Measurements from ENCODE around the gene MMP7.

Gene MMP7

DNA sequence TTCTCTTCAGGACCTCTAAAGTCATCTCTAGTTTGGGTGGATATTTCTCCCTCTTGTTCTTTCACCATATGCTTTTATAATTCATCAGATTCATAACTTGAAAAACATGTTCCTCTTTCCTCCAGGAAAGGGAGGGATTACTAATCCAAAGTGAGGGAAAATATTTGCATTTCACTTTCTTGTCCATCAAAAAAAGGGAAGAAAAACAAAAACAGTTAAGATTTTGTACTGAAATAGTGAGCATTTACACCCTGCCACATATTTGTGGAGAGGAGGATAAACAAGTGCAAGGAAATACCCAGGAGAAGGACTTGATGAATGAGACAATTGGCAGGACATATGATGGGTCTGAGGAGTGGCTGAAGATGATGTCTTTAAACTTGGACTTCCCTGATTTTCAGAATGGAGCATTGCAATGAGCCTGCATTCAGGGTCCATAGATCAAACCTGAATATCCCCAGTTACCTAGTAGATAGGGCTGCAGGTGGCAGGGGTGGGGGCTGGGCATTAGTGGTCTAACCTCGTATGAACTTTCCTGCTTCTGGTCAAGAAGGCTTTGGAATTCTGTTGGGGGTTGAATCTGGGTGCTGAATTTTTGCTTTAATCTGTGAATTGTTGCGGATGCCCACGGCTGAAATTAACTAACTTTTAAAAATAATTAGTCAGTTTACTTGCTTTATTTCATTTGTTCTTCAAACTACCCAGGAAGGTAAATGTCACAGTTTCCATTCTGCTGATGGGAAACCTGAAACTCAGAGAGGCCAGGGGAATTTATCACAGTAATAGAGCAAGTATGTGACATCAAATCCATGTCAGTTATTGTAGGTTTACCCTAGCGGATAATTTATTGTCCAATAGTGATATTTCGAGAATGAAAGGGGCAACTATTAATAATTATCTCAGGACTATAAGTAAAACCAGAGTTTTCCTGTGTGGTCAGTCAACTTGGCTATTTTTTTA lies 41.1 kb downstream of the MMP7 start (continued):
- TF ChIP-seq, protein P1, sequence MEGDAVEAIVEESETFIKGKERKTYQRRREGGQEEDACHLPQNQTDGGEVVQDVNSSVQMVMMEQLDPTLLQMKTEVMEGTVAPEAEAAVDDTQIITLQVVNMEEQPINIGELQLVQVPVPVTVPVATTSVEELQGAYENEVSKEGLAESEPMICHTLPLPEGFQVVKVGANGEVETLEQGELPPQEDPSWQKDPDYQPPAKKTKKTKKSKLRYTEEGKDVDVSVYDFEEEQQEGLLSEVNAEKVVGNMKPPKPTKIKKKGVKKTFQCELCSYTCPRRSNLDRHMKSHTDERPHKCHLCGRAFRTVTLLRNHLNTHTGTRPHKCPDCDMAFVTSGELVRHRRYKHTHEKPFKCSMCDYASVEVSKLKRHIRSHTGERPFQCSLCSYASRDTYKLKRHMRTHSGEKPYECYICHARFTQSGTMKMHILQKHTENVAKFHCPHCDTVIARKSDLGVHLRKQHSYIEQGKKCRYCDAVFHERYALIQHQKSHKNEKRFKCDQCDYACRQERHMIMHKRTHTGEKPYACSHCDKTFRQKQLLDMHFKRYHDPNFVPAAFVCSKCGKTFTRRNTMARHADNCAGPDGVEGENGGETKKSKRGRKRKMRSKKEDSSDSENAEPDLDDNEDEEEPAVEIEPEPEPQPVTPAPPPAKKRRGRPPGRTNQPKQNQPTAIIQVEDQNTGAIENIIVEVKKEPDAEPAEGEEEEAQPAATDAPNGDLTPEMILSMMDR (tag by site-specific recombination; IDR thresholded peaks at IDR 0.05) = no peak
- TF ChIP-seq, protein P2, sequence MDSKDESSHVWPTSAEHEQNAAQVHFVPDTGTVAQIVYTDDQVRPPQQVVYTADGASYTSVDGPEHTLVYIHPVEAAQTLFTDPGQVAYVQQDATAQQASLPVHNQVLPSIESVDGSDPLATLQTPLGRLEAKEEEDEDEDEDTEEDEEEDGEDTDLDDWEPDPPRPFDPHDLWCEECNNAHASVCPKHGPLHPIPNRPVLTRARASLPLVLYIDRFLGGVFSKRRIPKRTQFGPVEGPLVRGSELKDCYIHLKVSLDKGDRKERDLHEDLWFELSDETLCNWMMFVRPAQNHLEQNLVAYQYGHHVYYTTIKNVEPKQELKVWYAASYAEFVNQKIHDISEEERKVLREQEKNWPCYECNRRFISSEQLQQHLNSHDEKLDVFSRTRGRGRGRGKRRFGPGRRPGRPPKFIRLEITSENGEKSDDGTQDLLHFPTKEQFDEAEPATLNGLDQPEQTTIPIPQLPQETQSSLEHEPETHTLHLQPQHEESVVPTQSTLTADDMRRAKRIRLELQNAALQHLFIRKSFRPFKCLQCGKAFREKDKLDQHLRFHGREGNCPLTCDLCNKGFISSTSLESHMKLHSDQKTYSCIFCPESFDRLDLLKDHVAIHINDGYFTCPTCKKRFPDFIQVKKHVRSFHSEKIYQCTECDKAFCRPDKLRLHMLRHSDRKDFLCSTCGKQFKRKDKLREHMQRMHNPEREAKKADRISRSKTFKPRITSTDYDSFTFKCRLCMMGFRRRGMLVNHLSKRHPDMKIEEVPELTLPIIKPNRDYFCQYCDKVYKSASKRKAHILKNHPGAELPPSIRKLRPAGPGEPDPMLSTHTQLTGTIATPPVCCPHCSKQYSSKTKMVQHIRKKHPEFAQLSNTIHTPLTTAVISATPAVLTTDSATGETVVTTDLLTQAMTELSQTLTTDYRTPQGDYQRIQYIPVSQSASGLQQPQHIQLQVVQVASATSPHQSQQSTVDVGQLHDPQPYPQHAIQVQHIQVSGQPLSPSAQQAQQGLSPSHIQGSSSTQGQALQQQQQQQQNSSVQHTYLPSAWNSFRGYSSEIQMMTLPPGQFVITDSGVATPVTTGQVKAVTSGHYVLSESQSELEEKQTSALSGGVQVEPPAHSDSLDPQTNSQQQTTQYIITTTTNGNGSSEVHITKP (tag by site-specific recombination; IDR thresholded peaks at IDR 0.05) = no peak
- no peak for TF ChIP-seq ZNF473 (tag by site-specific recombination; IDR thresholded peaks at IDR 0.05)
- TF ChIP-seq REPIN1 (tag by site-specific recombination; IDR thresholded peaks at IDR 0.05; ENCODE audit: low read depth) = no peak
- no peak for TF ChIP-seq ZNF211 (tag by site-specific recombination; IDR thresholded peaks at IDR 0.05; ENCODE audit: low read depth)
- TF ChIP-seq ZNF837 (tag by site-specific recombination; IDR thresholded peaks at IDR 0.05) = no peak
- no peak for TF ChIP-seq ZNF132 (tag by site-specific recombination; IDR thresholded peaks at IDR 0.05; ENCODE audit: borderline replicate concordance)

DNA sequence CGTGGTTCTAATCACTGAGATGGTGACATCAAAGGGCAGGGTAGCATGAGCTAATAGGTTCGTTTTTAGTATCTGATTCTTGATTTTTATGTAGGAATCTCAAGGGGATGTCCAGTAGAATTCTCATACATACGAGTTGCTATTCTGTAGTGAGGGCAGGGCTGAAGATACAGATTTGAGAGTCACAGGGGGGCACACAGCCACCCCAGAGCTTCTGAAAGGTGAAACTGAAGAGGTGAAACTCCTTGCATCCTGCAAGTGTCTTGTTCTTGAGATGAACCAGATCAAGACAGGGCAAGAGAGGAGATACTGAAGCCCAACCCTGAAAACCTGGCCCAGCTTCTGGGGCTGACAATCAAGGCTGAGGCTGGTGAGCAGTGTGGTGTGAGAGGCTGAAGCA lies 42.3 kb downstream of the MMP7 start:
- Histone ChIP-seq H3K4me1 (ENCODE audit: control insufficient read depth, insufficient read depth, low read length) (no peaks in the 10 kb centered on the region), H3K9me3 (ENCODE audit: control insufficient read depth, insufficient read depth, low read depth, low read length) (no peaks in the 10 kb centered on the region), H3K27ac (ENCODE audit: extremely low read depth, low read depth, low read length) (no peak overlapping the region), H3K36me3 (ENCODE audit: control insufficient read depth in 2 of 2, insufficient read depth in 1 of 2, low read length in 2 of 2) (no peaks in the 10 kb centered on the region), H3K4me3 (ENCODE audit: low read depth, low read length) (no peak overlapping the region)
- POLR2A ChIA-PET = interaction anchor here (1.5 kb wide), 1 partner anchor 12 kb away, joined by 5 read pairs; no protein-coding TSS in a partner anchor
- no peak for TF ChIP-seq GFI1B (tag by site-specific recombination; IDR thresholded peaks at IDR 0.05)
- TF ChIP-seq, protein P3, sequence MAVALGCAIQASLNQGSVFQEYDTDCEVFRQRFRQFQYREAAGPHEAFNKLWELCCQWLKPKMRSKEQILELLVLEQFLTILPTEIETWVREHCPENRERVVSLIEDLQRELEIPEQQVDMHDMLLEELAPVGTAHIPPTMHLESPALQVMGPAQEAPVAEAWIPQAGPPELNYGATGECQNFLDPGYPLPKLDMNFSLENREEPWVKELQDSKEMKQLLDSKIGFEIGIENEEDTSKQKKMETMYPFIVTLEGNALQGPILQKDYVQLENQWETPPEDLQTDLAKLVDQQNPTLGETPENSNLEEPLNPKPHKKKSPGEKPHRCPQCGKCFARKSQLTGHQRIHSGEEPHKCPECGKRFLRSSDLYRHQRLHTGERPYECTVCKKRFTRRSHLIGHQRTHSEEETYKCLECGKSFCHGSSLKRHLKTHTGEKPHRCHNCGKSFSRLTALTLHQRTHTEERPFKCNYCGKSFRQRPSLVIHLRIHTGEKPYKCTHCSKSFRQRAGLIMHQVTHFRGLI (tag by site-specific recombination; IDR thresholded peaks at IDR 0.05) = peak; percentile 65
- CTCF ChIA-PET = interaction anchor here (0.7 to 1.9 kb wide), 3 partner anchors 98 to 144 kb away, joined by 3 to 7 read pairs (median 3); no protein-coding TSS in a partner anchor

DNA sequence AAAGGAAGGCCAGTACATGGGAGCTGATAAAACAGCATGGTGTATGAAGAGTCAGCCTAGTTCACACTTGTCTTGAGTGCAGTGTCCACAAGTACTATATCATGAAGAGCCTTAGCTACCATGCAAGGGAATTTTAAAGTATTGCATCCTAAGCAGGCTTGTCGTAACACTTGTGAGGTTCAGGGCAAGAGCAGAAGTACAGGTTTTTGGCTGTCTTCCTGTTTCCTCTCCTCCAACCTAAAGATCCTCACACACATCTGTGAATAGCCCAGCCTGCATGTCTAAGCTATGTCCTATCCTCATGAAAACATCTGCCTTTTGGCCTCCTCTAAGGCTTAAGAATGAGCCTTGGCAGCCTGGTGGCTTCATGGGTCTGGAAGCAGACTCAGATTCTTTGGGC lies 43.3 kb downstream of the MMP7 start:
- ChIA-PET POLR2A (interaction anchor here (1.5 kb wide), 1 partner anchor 11 kb away, joined by 5 read pairs; no protein-coding TSS in a partner anchor), CTCF (interaction anchor here (0.8 to 1.9 kb wide), 2 partner anchors 9 to 97 kb away, joined by 3 to 7 read pairs; no protein-coding TSS in a partner anchor)
- H3K9me3 ChIP-seq (ENCODE audit: control insufficient read depth, insufficient read depth, low read depth, low read length) = no peaks in the 10 kb centered on the region
- H3K4me3 ChIP-seq (ENCODE audit: low read depth, low read length) = no peak overlapping the region
- H3K36me3 ChIP-seq (ENCODE audit: control insufficient read depth in 2 of 2, insufficient read depth in 1 of 2, low read length in 2 of 2) = no peaks in the 10 kb centered on the region
- H3K27ac ChIP-seq (ENCODE audit: extremely low read depth, low read depth, low read length) = no peak overlapping the region
- H3K4me1 ChIP-seq (ENCODE audit: control insufficient read depth, insufficient read depth, low read length) = no peaks in the 10 kb centered on the region
- TF ChIP-seq ZNF2 (tag by site-specific recombination; IDR thresholded peaks at IDR 0.05) = no peak

DNA sequence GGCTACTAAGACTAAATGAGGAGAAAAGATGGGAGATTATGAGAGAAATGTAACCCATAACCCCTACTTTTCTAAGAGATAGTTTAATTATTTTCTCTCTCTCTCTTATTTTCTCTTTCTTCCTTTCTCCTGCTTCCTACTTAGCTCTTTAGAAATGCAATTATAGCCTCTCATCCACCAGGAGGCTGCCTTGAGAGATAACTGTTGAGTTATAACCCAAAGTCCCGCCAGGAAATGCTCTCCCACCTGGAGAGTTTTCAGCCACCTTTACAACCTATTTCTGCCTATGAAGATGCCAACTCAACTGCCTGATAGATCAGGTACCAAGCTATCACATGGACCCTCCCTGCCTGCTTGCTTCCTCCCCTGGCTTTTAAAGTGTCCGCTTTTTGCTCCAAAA lies 44.0 kb downstream of the MMP7 start:
- no peaks in the 10 kb centered on the region for H3K9me3 ChIP-seq (ENCODE audit: control insufficient read depth, insufficient read depth, low read depth, low read length)
- no peaks in the 10 kb centered on the region for H3K4me1 ChIP-seq (ENCODE audit: control insufficient read depth, insufficient read depth, low read length)
- ChIA-PET POLR2A (no interaction called here), CTCF (interaction anchor here (0.7 to 0.8 kb wide), 2 partner anchors 9 to 96 kb away, joined by 3 read pairs; no protein-coding TSS in a partner anchor)
- TF ChIP-seq EGR2 (tag by site-specific recombination; IDR thresholded peaks at IDR 0.05; ENCODE audit: low read depth) = no peak
- TF ChIP-seq, protein P4, sequence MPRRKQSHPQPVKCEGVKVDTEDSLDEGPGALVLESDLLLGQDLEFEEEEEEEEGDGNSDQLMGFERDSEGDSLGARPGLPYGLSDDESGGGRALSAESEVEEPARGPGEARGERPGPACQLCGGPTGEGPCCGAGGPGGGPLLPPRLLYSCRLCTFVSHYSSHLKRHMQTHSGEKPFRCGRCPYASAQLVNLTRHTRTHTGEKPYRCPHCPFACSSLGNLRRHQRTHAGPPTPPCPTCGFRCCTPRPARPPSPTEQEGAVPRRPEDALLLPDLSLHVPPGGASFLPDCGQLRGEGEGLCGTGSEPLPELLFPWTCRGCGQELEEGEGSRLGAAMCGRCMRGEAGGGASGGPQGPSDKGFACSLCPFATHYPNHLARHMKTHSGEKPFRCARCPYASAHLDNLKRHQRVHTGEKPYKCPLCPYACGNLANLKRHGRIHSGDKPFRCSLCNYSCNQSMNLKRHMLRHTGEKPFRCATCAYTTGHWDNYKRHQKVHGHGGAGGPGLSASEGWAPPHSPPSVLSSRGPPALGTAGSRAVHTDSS (tag by site-specific recombination; IDR thresholded peaks at IDR 0.05) = no peak
- TF ChIP-seq ZNF416 (tag by site-specific recombination; IDR thresholded peaks at IDR 0.05) = no peak
- TF ChIP-seq HOXD13 (CRISPR knock-in tag; IDR thresholded peaks at IDR 0.05; ENCODE audit: borderline replicate concordance) = no peak
- TF ChIP-seq ZNF174 (tag by site-specific recombination; IDR thresholded peaks at IDR 0.05) = no peak
- no peak for TF ChIP-seq ZNF23 (tag by site-specific recombination; IDR thresholded peaks at IDR 0.05; ENCODE audit: borderline replicate concordance)
- TF ChIP-seq TCF7L2 (IDR thresholded peaks at IDR 0.05; ENCODE audit: borderline replicate concordance, low read depth, low read length) = no peak
- TF ChIP-seq ZNF791 (tag by site-specific recombination; IDR thresholded peaks at IDR 0.05) = no peak
- H3K27ac ChIP-seq (ENCODE audit: extremely low read depth, low read depth, low read length) = no peak overlapping the region
- no peaks in the 10 kb centered on the region for H3K36me3 ChIP-seq (ENCODE audit: control insufficient read depth in 2 of 2, insufficient read depth in 1 of 2, low read length in 2 of 2)
- no peak overlapping the region for H3K4me3 ChIP-seq (ENCODE audit: low read depth, low read length)
